ENCODE data around the gene URB1.
"Not testable (repeated sequence)": the region's sequence is repeated elsewhere in the genome, so short reads cannot be mapped to it uniquely, and the experiment has no call there.

The URB1 gene

GRCh38 chr21:32392299-32392879, 423 bp downstream of the URB1 start:
- peak overlapping the region; percentile 81 for H3K27ac ChIP-seq
- CTCF ChIA-PET = interaction anchor here (0.5 to 2.1 kb wide), 4 partner anchors 12 to 461 kb away, joined by 3 to 15 read pairs (median 5); no protein-coding TSS in a partner anchor
- no peak for DNase-seq (ENCODE audit: low spot score)
- POLR2A ChIA-PET (ENCODE audit: low non-redundant PET) = interaction anchor here (0.6 kb wide), 1 partner anchor 44 kb away, joined by 5 read pairs; no protein-coding TSS in a partner anchor
- TF ChIP-seq CTCF (conservative IDR thresholded peaks at IDR 0.05; ENCODE audit: low read depth) = no peak

GRCh38 chr21:32391755-32392154, 1.1 kb downstream of the URB1 start:
- ChIA-PET POLR2A (ENCODE audit: low non-redundant PET) (interaction anchor here (0.6 kb wide), 1 partner anchor 44 kb away, joined by 5 read pairs; no protein-coding TSS in a partner anchor), CTCF (interaction anchor here (0.5 to 2.1 kb wide), 3 partner anchors 13 to 209 kb away, joined by 4 to 15 read pairs (median 6); no protein-coding TSS in a partner anchor)
- DNase-seq (ENCODE audit: low spot score) = no peak
- no peak overlapping the region for H3K27ac ChIP-seq
- no peak for TF ChIP-seq CTCF (conservative IDR thresholded peaks at IDR 0.05; ENCODE audit: low read depth)

GRCh38 chr21:32390537-32391224, 2.1 kb downstream of the URB1 start:
- DNase-seq (ENCODE audit: low spot score); CTCF ChIA-PET; H3K27ac ChIP-seq; POLR2A ChIA-PET (ENCODE audit: low non-redundant PET): not testable (repeated sequence)

- POLR2A ChIA-PET (ENCODE audit: low non-redundant PET) = no interaction called here
These were observed 3.3 kb downstream of the URB1 start for GRCh38 chr21:32389337-32390015.

GRCh38 chr21:32388306-32388705, 4.5 kb downstream of the URB1 start:
- TF ChIP-seq CTCF (conservative IDR thresholded peaks at IDR 0.05; ENCODE audit: low read depth) = no peak
- POLR2A ChIA-PET (ENCODE audit: low non-redundant PET) = no interaction called here
- H3K27ac ChIP-seq = peak overlapping the region; percentile 60
- CTCF ChIA-PET = no interaction called here
- DNase-seq (ENCODE audit: low spot score) = no peak

More at GRCh38 chr21:32389337-32390015, 3.3 kb downstream of the URB1 start:
- no peak for TF ChIP-seq CTCF (conservative IDR thresholded peaks at IDR 0.05; ENCODE audit: low read depth)
- no peak for DNase-seq (ENCODE audit: low spot score)
- 0 out of 2 replicates have a peak overlapping the region, but pooled peaks have one; percentile 5 for H3K27ac ChIP-seq
- CTCF ChIA-PET = interaction anchor here (1.0 kb wide), 1 partner anchor 39 kb away, joined by 3 read pairs; no protein-coding TSS in a partner anchor

GRCh38 chr21:32387151-32387550, 5.7 kb downstream of the URB1 start:
- no peak for TF ChIP-seq CTCF (conservative IDR thresholded peaks at IDR 0.05; ENCODE audit: low read depth)
- H3K27ac ChIP-seq = peak overlapping the region; percentile 85
- POLR2A ChIA-PET (ENCODE audit: low non-redundant PET) = no interaction called here
- CTCF ChIA-PET = interaction anchor here (0.9 kb wide), 1 partner anchor 16 kb away, joined by 3 read pairs; no protein-coding TSS in a partner anchor
- no peak for DNase-seq (ENCODE audit: low spot score)
